ENCODE data around the gene HOTAIR.

Gene HOTAIR

GRCh38 chr12:54016051-54016450 is 41.3 kb upstream of the HOTAIR start:
- no peak overlapping the region for H3K4me3 ChIP-seq (ENCODE audit: low read depth, low read length)
- no peak for DNase-seq (ENCODE audit: low read depth)
- TF ChIP-seq CTCF (conservative IDR thresholded peaks at IDR 0.05; ENCODE audit: low read depth, low read length), result no peak

DNA sequence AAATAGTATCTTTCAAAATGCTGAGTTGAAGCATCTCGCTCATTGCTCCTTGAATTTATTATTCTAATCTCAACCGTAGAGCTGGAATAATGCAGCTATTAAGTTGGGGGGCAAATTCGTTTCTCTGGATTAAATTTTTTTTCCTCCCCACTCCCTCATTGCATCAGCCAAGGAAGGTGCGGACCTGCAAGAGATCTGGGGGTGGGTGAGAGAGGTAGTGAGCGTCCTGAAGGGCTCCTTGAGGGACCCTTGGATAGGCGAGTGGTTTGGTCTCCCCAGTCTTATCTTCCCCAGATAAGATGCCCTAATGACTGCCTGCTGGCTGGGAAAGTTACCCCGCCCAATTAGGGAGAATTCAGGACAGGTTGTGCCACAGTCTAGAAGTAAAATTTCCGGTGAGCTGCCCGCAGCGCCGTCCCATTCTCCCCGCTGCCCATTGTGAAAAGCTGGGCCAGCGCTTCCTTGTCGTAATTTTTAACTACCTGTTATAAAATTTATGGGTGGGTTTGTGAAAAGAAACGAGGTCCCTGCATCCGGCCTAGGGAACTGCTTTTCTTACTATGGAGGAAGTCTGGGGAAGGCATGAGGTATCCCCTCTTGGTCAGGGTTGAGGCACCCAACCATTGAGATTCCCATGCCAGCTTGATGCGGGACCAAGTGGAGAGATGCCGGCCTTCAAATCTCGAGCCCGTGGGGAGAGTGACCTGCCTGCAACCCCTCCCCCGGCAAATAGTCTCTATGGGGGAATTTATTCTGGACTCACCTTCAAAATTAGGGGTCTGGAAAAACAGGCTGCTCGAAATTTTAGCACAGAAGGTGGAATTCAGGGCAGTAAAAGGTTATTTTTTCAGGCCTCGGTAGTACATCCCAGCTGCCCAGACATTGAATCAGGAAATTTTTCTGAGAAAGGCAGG is 40.5 kb upstream of the HOTAIR start:
- no peak for DNase-seq (ENCODE audit: low read depth)
- no peak overlapping the region for H3K4me3 ChIP-seq (ENCODE audit: low read depth, low read length)
- no peak for TF ChIP-seq CTCF (conservative IDR thresholded peaks at IDR 0.05; ENCODE audit: low read depth, low read length)

GRCh38 chr12:54014377-54015017 is 39.7 kb upstream of the HOTAIR start:
- H3K4me3 ChIP-seq (ENCODE audit: low read depth, low read length), result no peak overlapping the region
- DNase-seq (ENCODE audit: low read depth), result no peak
- TF ChIP-seq CTCF (conservative IDR thresholded peaks at IDR 0.05; ENCODE audit: low read depth, low read length), result no peak

DNA sequence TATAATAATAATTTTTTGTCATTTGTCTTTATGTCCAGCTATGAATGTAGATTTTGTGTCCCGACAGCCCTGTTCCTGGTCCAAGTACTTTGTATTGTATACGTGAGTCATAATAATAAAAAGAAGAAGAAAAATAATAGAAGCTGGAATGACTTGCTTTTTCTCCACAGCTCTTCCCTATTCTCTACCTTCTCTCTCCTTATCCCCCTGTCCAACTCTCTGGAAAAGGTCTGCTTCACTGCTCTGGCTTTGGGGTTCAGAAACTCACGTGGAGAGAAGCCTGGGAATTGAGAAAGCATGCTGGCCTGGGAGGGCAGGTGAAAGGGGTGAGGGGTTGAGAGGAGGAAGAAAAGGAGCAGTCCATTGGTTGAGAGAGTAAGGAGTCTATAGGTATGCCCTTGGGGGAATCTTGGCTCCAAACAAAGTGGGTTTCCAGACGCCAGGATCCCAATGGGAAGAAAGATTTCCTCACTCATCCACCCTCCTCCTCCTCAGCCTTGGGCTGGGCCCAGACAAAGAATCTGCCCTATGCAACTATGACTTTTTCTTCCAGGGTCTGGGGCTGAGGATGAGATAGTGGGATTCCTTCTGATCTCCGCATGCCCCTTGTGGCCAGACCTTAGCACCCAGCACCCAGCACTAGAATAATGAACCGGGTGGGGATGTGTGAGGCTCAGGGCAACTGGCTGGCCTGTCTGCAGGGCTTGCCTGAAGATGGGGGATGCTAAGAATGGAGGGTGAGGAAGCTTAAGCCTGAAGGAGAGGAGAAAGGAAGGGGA is 38.1 kb upstream of the HOTAIR start:
- H3K4me3 ChIP-seq (ENCODE audit: low read depth, low read length), result no peak overlapping the region
- no peak for TF ChIP-seq CTCF (conservative IDR thresholded peaks at IDR 0.05; ENCODE audit: low read depth, low read length)
- no peak for DNase-seq (ENCODE audit: low read depth)

DNA sequence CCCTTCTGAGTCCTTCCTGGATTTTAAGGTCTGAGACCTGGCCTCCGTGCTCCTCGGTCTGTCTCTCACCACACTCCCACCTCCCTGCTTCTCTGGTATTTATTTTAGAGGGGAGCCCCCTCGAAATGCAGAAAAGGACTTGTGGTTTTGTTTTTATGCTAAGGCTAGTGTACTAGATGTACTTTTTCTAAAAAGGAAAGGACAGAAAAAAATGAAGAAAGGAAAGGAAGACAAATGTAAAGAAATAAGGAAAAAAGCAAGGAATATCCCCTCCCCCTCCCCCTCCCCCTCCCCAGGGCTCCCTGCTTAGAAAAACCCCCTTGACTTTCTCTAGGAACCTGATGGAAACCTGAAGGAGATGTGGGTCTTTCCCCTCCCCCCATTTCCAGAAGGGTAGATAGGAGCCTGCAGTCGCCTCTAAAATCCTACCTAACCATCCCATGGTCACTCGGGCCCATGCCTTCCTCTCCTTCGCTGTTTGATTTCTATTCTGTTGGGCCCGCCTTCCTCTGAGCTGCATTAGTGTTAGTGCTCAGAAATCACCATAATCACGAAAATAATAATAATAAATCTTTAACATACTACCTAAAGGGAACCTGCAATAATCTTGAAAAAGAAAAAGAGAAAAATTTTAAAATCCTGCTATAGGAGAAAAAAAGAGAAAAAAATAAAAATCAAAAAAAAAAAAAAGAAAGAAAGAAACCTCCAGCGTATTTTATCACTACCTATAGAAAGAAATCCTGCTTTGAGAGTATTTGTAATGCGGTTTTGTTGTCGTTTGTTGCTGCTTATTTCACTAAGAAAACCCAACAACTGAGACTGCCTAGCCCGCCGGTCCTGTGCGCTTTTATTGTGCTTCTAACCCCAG is 37.1 kb upstream of the HOTAIR start:
- no peak for TF ChIP-seq CTCF (conservative IDR thresholded peaks at IDR 0.05; ENCODE audit: low read depth, low read length)
- DNase-seq (ENCODE audit: low read depth), result no peak
- no peak overlapping the region for H3K4me3 ChIP-seq (ENCODE audit: low read depth, low read length)

DNA sequence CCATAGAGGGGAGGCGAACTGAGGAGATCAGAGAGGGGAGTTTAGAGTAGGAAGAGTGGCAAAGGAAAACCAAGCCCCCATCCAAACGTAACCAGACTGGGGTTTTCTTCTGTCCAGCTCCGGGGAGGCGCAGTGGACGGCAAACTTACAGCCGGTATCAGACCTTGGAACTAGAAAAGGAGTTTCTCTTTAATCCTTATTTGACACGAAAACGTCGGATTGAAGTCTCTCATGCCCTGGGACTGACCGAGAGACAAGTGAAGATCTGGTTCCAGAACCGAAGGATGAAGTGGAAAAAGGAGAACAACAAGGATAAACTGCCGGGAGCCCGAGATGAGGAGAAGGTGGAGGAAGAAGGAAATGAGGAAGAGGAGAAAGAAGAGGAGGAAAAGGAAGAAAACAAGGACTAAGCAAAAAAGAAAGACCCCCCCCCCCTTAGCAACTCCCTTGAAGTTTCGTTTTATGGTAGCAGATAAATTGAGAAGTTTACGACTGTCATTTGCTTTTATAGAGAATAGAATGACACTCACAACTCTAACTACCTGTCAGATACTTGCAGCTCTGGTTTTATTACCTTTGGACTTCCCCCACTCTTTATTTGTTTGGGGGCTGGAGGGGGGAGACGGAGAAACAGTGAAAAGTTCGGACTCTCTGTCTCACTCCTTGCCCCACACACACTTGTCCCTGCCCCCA is 36.4 kb upstream of the HOTAIR start:
- DNase-seq (ENCODE audit: low read depth), result no peak
- no peak for TF ChIP-seq CTCF (conservative IDR thresholded peaks at IDR 0.05; ENCODE audit: low read depth, low read length)
- no peak overlapping the region for H3K4me3 ChIP-seq (ENCODE audit: low read depth, low read length)

Measured in choroid plexus epithelial cell (primary cell).